ENCODE data around the gene POLR2A. TPM values are rescaled to one million over a fixed set of nuclear protein-coding genes. Genes with fewer than 3 reads are reported as not detected.
A peak's percentile ranks its signal among the peaks of the same experiment; 100 is the strongest.

POLR2A gene
- total and polyA plus RNA-seq, 10 of the 15 experiments (the other 5 are each of a cell fraction or from before 2014, with no cell fraction given), result 1.7 to 121 (median 33.4) TPM

- no peak overlapping the region for H3K4me3 ChIP-seq
- H3K4me1 ChIP-seq (ENCODE audit: control insufficient read depth, insufficient read depth, low read length), result no peaks in the 10 kb centered on the region
- ChIA-PET CTCF (interaction anchor here (1.2 kb wide), 1 partner anchor 155 kb away, joined by 3 read pairs; no protein-coding TSS in a partner anchor), POLR2A (no interaction called here), SMC1A (ENCODE audit: uncharacterized antibody, unreplicated experiment) (no interaction called here), RAD21 (ENCODE audit: unreplicated experiment) (interaction anchor here (0.6 to 1.1 kb wide), 2 partner anchors 49 to 297 kb away, joined by 3 read pairs; no protein-coding TSS in a partner anchor)
- ATAC-seq (no peak), DNase-seq (ENCODE audit: low read depth, low spot score) (no peak), FAIRE-seq (no peak)
- no peak for TF ChIP-seq SREBF1 (IDR thresholded peaks at IDR 0.05; ENCODE audit: low read length)
- peak; percentile 59 for TF ChIP-seq POLR2A (IDR thresholded peaks at IDR 0.05; ENCODE audit: low read depth, low read length)
- peak; percentile 81 for TF ChIP-seq POLR2AphosphoS5 (IDR thresholded peaks at IDR 0.05; ENCODE audit: low read length)
- H3K27me3 ChIP-seq (replicated peaks in 1 of 2; ENCODE audit: control insufficient read depth in 2 of 2, insufficient read depth in 2 of 2, low read length in 1 of 2), result no peaks in the 10 kb centered on the region
- H3K4me2 ChIP-seq (ENCODE audit: control insufficient read depth, insufficient read depth), result no peak overlapping the region
- intact Hi-C loops (cut with micrococcal nuclease; ENCODE audit: unreplicated experiment) (no loop called here), in situ Hi-C loops (cut with MboI) (no loop called here)
- H3K27ac ChIP-seq (ENCODE audit: control insufficient read depth, insufficient read depth), result no peak overlapping the region
- peaks cover 26 to 42% of the 10 kb centered on the region in 2 experiments; a peak in 3 of 4 replicates for H3K36me3 ChIP-seq (ENCODE audit: control insufficient read depth in 2 of 2, insufficient read depth in 2 of 2, low read length in 1 of 2)
- BruUV-seq (replicated peaks), result no TSS peak
- no peaks in the 10 kb centered on the region for H3K9me3 ChIP-seq (replicated peaks; ENCODE audit: control insufficient read depth, insufficient read depth, low read length)
- no peaks in the 10 kb centered on the region for H4K20me1 ChIP-seq (ENCODE audit: control insufficient read depth, insufficient read depth)
- no peaks in the 10 kb centered on the region for H3K79me2 ChIP-seq (ENCODE audit: control insufficient read depth, insufficient read depth, low read length)
- WGBS (ENCODE audit: insufficient coverage, insufficient replicate concordance, low lambda C conversion rate, missing lambda C conversion rate), result 88% methylated on average over 10 of the region's 10 CpGs
- H2AFZ ChIP-seq (ENCODE audit: control insufficient read depth, low read depth, low read length), result no peak overlapping the region
- H3K9ac ChIP-seq (ENCODE audit: control insufficient read depth, insufficient read depth, low read length), result no peak overlapping the region
Measured at GRCh38 chr17:7511108-7511507, 26.9 kb downstream of the POLR2A start.

DNA sequence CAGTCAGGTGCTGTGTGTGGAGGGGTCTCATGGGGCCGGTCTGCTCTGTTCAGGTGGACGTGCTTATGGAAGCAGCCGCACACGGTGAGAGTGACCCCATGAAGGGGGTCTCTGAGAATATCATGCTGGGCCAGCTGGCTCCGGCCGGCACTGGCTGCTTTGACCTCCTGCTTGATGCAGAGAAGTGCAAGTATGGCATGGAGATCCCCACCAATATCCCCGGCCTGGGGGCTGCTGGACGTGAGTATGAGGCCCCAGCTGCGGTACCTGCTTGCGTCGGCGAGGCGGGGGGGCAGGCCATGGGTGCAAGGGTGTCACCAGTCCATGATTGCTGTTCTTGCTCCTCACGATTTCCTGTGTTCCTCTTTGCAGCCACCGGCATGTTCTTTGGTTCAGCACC lies 27.9 kb downstream of the POLR2A start:
- DNase-seq (ENCODE audit: low read depth, low spot score) (no peak), FAIRE-seq (no peak), ATAC-seq (no peak)
- H4K20me1 ChIP-seq (ENCODE audit: control insufficient read depth, insufficient read depth), result no peaks in the 10 kb centered on the region
- SMC1A ChIA-PET (ENCODE audit: uncharacterized antibody, unreplicated experiment), result no interaction called here
- H3K4me2 ChIP-seq (ENCODE audit: control insufficient read depth, insufficient read depth), result no peak overlapping the region
- H2AFZ ChIP-seq (ENCODE audit: control insufficient read depth, low read depth, low read length), result no peak overlapping the region
- WGBS (ENCODE audit: insufficient coverage, insufficient replicate concordance, low lambda C conversion rate, missing lambda C conversion rate), result 98% methylated on average over 15 of the region's 15 CpGs
- H3K9ac ChIP-seq (ENCODE audit: control insufficient read depth, insufficient read depth, low read length), result no peak overlapping the region
- no peak overlapping the region for H3K4me3 ChIP-seq
- no peaks in the 10 kb centered on the region for H3K27me3 ChIP-seq (replicated peaks in 1 of 2; ENCODE audit: control insufficient read depth in 2 of 2, insufficient read depth in 2 of 2, low read length in 1 of 2)
- BruUV-seq (replicated peaks), result no TSS peak
- no peaks in the 10 kb centered on the region for H3K4me1 ChIP-seq (ENCODE audit: control insufficient read depth, insufficient read depth, low read length)
- TF ChIP-seq KDM1A (IDR thresholded peaks at IDR 0.05; ENCODE audit: borderline replicate concordance), result no peak
- TF ChIP-seq BHLHE40 (IDR thresholded peaks at IDR 0.05; ENCODE audit: borderline replicate concordance in 1 of 2, low read depth in 2 of 2, low read length in 1 of 2), result no peak
- TF ChIP-seq, protein P1, sequence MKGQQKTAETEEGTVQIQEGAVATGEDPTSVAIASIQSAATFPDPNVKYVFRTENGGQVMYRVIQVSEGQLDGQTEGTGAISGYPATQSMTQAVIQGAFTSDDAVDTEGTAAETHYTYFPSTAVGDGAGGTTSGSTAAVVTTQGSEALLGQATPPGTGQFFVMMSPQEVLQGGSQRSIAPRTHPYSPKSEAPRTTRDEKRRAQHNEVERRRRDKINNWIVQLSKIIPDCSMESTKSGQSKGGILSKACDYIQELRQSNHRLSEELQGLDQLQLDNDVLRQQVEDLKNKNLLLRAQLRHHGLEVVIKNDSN (IDR thresholded peaks at IDR 0.05; ENCODE audit: borderline replicate concordance, extremely low read length, insufficient read depth, low read depth, low read length), result no peak
- intact Hi-C loops (cut with micrococcal nuclease; ENCODE audit: unreplicated experiment) (no loop called here), in situ Hi-C loops (cut with MboI) (no loop called here)
- CTCF ChIA-PET, result interaction anchor here (1.2 to 4.4 kb wide), 3 partner anchors 35 to 156 kb away, joined by 3 to 145 read pairs (median 26); partner anchors contain the start of genes SENP3, TNFSF12 and TNFSF13
- H3K27ac ChIP-seq (ENCODE audit: control insufficient read depth, insufficient read depth), result no peak overlapping the region
- H3K9me3 ChIP-seq (replicated peaks; ENCODE audit: control insufficient read depth, insufficient read depth, low read length), result no peaks in the 10 kb centered on the region
- RAD21 ChIA-PET (ENCODE audit: unreplicated experiment), result interaction anchor here (1.1 kb wide), 1 partner anchor 48 kb away, joined by 3 read pairs; no protein-coding TSS in a partner anchor
- POLR2A ChIA-PET, result no interaction called here
- H3K36me3 ChIP-seq (ENCODE audit: control insufficient read depth in 2 of 2, insufficient read depth in 2 of 2, low read length in 1 of 2), result peaks cover 19 to 38% of the 10 kb centered on the region in 2 experiments; a peak in 3 of 4 replicates
- no peaks in the 10 kb centered on the region for H3K79me2 ChIP-seq (ENCODE audit: control insufficient read depth, insufficient read depth, low read length)

Measured in GM12878 (cell line).